DND-41 (cell line): ENCODE measurements around the gene TET1.
"Not testable (repeated sequence)": the region's sequence is repeated elsewhere in the genome, so short reads cannot be mapped to it uniquely, and the experiment has no call there.

Source experiments
- ATAC-seq: fragments of 200-7000 bp; cut with Tn5 transposase; 3 replicates; pipeline ENCODE4 v1.9.1; 2021; ENCODE audit warnings: low read depth; ENCODE audit not compliant: insufficient read depth
- DNase-seq: peaks from one replicate; pipeline ENCODE4 v3.0.0-alpha.2; 2020
- H2AFZ ChIP-seq: 2 replicates; pipeline ENCODE4 v1.6.0; 2012; ENCODE audit warnings: low read depth, low read length
- H3K27ac ChIP-seq: 2 replicates; pipeline ENCODE4 v1.5.1; 2012; ENCODE audit warnings: low read length, inconsistent platforms
- H3K27me3 ChIP-seq: fragments of 200-600 bp; sonication (generic); 2 replicates; pipeline ENCODE4 v1.6.0; 2012; ENCODE audit warnings: low read length, mild to moderate bottlenecking, inconsistent platforms; ENCODE audit not compliant: insufficient read depth, poor library complexity
- H3K36me3 ChIP-seq: 2 replicates; pipeline ENCODE4 v1.5.1; 2012; ENCODE audit warnings: low read length, inconsistent platforms; ENCODE audit not compliant: insufficient read depth
- H3K4me1 ChIP-seq: 2 replicates; pipeline ENCODE4 v1.5.1; 2012; ENCODE audit warnings: mild to moderate bottlenecking, low read length; ENCODE audit not compliant: insufficient read depth
- H3K4me2 ChIP-seq: 2 replicates; pipeline ENCODE4 v1.6.0; 2012; ENCODE audit warnings: mild to moderate bottlenecking, moderate library complexity, low read length, inconsistent platforms; ENCODE audit not compliant: insufficient read depth
- H3K4me3 ChIP-seq, 2 experiments: fragments of 200-600 bp in 1 of 2; shearing (Covaris generic) in 1 of 2; 2 replicates each; pipeline ENCODE4 v1.5.1; 2012 to 2016; ENCODE audit warnings: inconsistent platforms in 2 of 2, low read length in 2 of 2, mild to moderate bottlenecking in 2 of 2, low read depth in 1 of 2, moderate library complexity in 1 of 2
- H3K79me2 ChIP-seq: 2 replicates; pipeline ENCODE4 v1.6.0; 2012; ENCODE audit warnings: low read length, inconsistent platforms; ENCODE audit not compliant: insufficient read depth
- H3K9ac ChIP-seq: 2 replicates; pipeline ENCODE4 v1.6.0; 2012; ENCODE audit warnings: low read depth, mild to moderate bottlenecking, inconsistent platforms, low read length, moderate library complexity
- H3K9me3 ChIP-seq: 2 replicates; pipeline ENCODE4 v1.5.1; 2012; ENCODE audit warnings: low read length, moderate library complexity, mild to moderate bottlenecking, inconsistent platforms; ENCODE audit not compliant: insufficient read depth, severe bottlenecking
- H4K20me1 ChIP-seq: 2 replicates; pipeline ENCODE4 v1.6.0; 2012; ENCODE audit warnings: low read length; ENCODE audit not compliant: insufficient read depth
- CTCF ChIP-seq: IDR thresholded peaks from 2 replicates; pipeline ENCODE4 v1.5.1; 2012; ENCODE audit warnings: borderline replicate concordance, low read length, moderate library complexity, mild to moderate bottlenecking; ENCODE audit not compliant: poor library complexity, severe bottlenecking; ENCODE audit errors: extremely low read depth
- EZH2 ChIP-seq: IDR thresholded peaks from 3 replicates; pipeline ENCODE4 v1.6.1; 2012; ENCODE audit warnings: borderline replicate concordance, low read depth, mild to moderate bottlenecking, moderate library complexity, low read length, inconsistent platforms; ENCODE audit not compliant: severe bottlenecking

TET1 gene

DNA sequence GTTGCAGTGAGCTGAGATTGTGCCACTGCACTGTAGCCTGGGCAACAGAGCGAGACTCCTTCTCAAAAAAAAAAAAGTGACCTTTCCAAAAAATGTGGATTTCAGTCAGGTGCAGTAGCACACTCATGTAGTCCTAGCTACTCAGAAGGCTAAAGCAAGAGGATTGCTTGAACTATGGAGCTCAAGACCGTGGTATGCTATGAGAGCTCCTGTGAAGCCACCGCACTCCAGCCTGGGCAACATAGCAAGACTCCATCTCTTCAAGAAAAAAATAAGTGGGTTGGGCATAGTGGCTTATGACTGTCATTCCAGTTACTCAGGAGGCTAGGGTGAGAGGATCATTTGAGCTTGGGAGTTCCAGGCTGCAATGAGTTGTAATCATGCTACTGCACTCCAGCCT lies 51.1 kb downstream of the TET1 start:
- peaks cover 3% of the 10 kb centered on the region; the same call in 1 of the 2 replicates for H3K36me3 ChIP-seq
- H3K9ac ChIP-seq, result no peak overlapping the region
- H3K4me1 ChIP-seq, result no peaks in the 10 kb centered on the region
- no peak overlapping the region for H2AFZ ChIP-seq
- no peaks in the 10 kb centered on the region; the same call in 1 of the 2 replicates for H3K79me2 ChIP-seq
- H3K4me2 ChIP-seq, result no peak overlapping the region
- ATAC-seq (no peak), DNase-seq (no peak)
- H3K4me3 ChIP-seq, result no peak overlapping the region
- no peak overlapping the region for H3K27ac ChIP-seq
- H3K27me3 ChIP-seq, result no peaks in the 10 kb centered on the region
- TF ChIP-seq CTCF, result no peak
- TF ChIP-seq EZH2, result no peak
- no peaks in the 10 kb centered on the region for H4K20me1 ChIP-seq
- no peaks in the 10 kb centered on the region for H3K9me3 ChIP-seq

- not testable (repeated sequence) for H3K9me3 ChIP-seq, H3K79me2 ChIP-seq, H3K36me3 ChIP-seq, H2AFZ ChIP-seq, H4K20me1 ChIP-seq, H3K27ac ChIP-seq, H3K4me1 ChIP-seq, DNase-seq, H3K4me2 ChIP-seq, ATAC-seq, H3K27me3 ChIP-seq, H3K9ac ChIP-seq, H3K4me3 ChIP-seq
These were observed 53.8 kb downstream of the TET1 start for GRCh38 chr10:68613974-68614373.

DNA sequence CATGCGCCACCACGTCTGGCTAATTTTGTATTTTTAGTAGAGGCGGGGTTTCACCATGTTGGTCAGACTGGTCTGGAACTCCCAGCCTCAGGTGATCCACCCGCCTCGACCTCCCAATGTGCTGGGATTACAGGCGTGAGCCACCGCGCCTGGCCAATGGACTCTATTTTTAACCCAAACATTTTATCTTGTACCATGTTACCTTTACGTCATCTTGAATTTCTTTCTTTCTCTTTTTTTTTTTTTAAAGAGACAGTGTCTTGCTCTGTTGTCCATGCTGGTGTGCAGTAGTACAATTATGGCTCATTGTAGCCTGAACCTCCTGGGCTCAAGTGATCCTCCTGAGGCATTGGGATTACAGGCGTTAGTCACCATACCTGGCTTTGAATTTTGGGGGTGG lies 57.6 kb downstream of the TET1 start:
- H3K9me3 ChIP-seq, H3K4me3 ChIP-seq, H3K36me3 ChIP-seq, DNase-seq, ATAC-seq, H2AFZ ChIP-seq, H3K27ac ChIP-seq, H3K79me2 ChIP-seq, H3K9ac ChIP-seq, H3K4me1 ChIP-seq, H3K4me2 ChIP-seq, H3K27me3 ChIP-seq, H4K20me1 ChIP-seq: not testable (repeated sequence)

DNA sequence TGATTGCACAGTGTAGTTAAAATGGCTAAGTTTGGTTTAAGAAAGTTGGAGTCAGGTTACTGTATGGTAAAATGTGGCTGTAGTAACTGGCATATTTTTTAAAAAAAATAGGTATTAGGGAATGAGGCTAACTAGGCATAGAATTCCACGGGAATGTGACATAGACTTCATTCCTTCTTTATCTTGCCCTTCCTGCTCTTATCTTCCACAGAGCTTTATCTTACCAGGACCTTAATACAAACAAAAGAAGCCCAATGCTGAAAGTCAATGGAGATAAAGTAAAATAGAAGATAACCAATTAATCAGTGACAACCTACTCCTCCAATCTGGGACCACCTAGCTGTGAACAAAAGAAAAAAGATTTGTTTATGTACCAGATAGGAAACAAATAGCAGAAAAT lies 58.1 kb downstream of the TET1 start:
- no peaks in the 10 kb centered on the region for H3K4me1 ChIP-seq
- ATAC-seq (no peak), DNase-seq (no peak)
- H3K9me3 ChIP-seq, result no peaks in the 10 kb centered on the region
- H3K27me3 ChIP-seq, result no peaks in the 10 kb centered on the region
- no peak overlapping the region for H3K4me3 ChIP-seq
- no peak overlapping the region for H3K4me2 ChIP-seq
- H3K36me3 ChIP-seq, result peaks cover 5% of the 10 kb centered on the region; the same call in 1 of the 2 replicates
- H3K79me2 ChIP-seq, result peaks cover 6% of the 10 kb centered on the region; the same call in 1 of the 2 replicates
- H3K27ac ChIP-seq, result no peak overlapping the region
- no peaks in the 10 kb centered on the region for H4K20me1 ChIP-seq
- H3K9ac ChIP-seq, result no peak overlapping the region
- TF ChIP-seq EZH2 (no peak), CTCF (no peak)
- H2AFZ ChIP-seq, result no peak overlapping the region

DNA sequence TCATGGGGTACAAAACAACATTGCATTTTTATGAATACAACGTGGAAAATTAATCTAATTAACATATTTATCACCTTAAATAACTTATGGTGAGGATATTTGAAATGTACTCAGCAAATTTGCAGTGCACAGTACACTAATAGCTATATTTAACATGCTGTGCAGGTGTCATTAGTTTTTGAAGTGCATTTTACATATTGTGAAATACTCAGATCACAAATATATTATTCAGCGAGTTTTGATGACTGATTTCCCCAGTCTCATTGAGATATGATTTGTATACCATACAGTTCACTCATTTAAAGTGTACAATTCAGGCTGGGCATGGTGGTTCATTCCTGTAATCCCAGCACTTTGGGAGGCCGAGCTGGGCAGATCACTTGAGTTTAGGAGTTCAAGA lies 59.5 kb downstream of the TET1 start:
- Histone ChIP-seq H3K4me1 (no peaks in the 10 kb centered on the region), H4K20me1 (no peaks in the 10 kb centered on the region), H3K79me2 (peaks cover 6% of the 10 kb centered on the region; the same call in 1 of the 2 replicates), H3K4me3 (no peak overlapping the region), H3K27me3 (no peaks in the 10 kb centered on the region), H3K27ac (no peak overlapping the region), H3K36me3 (peaks cover 5% of the 10 kb centered on the region; the same call in 1 of the 2 replicates), H3K9ac (no peak overlapping the region), H3K9me3 (no peaks in the 10 kb centered on the region), H2AFZ (no peak overlapping the region), H3K4me2 (no peak overlapping the region)
- DNase-seq, result no peak
- no peak for ATAC-seq
- TF ChIP-seq CTCF (no peak), EZH2 (no peak)
